ENCODE measurements around the gene ARHGEF11.

The ARHGEF11 gene

DNA sequence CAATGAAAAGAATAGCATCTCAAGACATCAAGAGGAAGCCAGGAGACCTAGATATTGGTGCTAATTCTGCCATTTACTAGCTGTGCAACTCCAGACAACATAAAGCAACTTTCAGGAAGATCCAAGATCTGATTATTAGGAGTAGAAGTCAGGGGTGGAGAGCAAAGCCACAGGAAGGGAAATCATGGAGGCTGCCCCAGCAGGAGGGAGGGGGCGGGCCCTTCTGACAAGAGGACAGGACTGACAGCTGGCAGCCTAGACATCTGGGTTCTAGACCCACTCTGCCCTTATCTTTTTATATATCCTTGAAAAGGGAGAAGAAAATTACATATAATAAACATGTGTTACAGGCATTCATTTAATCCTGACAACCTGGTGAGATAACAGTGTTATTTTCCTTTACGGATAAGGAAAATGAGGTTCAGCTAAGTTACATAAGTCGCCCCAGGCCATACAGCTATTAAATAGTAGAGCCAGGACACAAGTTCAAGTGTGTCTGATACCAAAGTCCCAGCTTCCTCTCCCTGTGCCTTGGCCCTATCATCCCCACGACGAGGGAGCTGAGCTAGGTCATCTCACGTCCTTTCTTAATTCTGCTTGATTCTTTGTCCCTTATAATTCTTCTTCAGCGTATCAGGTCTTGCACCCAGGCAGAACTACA, 46.6 kb downstream of the ARHGEF11 start:
- DNase-seq, result no peak

DNA sequence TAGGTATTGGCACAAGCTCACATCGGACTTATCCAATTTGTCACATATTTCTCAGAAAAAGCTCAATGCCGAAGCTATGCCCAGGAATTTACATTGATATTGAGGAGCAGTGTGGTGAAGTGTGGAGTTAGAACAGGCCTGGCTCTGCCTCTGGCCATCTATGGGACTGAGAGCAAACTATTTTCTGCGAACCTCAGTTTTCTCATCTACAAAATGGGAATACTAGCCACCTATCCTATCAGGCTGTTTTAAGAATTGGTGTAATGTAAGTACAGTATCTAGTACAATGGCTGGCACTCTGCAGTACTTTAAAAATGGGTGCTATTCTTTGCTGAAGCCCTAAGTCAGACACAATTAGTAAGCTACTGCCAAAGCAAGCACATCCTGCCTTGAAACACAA, 47.2 kb downstream of the ARHGEF11 start:
- DNase-seq, result no peak

DNA sequence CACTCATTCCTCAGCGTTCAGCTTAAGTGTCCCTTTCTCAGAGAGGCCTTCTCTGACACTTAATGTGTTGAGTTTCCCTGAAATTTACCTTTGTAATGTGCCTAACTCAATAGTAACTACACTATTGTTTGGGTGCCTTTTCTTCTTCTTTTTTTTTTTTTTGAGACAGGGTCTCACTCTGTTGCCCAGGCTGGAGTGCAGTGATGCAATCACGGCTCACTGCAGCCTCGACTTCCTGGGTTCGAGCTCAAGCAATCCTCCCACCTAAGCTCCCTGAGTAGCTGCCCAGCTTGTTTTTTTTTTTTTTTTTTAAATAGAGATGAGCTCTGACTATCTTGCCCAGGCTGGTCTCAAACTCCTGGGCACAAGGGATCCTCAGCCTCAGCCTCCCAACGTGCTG, 50.1 kb downstream of the ARHGEF11 start:
- DNase-seq, result no peak

DNA sequence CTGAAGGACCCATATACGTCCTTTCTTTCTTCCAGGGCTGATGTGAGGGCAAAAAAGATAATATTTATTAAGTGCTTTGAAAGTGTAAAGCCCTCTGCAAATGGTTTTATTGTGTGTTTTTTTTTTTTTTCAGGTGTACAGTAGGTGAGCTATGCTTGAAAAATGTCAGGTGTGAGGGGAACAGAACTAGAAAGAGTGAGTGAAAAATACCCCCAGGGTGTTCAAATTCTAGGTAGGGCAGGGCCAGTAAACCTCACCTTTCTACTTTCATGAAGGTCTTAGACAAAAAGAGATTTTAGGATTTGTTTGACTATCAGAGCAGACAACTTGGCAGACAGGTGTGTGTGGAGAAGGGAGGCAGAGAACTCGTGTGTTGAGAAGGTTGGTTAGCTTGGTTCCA, 51.3 kb downstream of the ARHGEF11 start:
- DNase-seq, result no peak

DNA sequence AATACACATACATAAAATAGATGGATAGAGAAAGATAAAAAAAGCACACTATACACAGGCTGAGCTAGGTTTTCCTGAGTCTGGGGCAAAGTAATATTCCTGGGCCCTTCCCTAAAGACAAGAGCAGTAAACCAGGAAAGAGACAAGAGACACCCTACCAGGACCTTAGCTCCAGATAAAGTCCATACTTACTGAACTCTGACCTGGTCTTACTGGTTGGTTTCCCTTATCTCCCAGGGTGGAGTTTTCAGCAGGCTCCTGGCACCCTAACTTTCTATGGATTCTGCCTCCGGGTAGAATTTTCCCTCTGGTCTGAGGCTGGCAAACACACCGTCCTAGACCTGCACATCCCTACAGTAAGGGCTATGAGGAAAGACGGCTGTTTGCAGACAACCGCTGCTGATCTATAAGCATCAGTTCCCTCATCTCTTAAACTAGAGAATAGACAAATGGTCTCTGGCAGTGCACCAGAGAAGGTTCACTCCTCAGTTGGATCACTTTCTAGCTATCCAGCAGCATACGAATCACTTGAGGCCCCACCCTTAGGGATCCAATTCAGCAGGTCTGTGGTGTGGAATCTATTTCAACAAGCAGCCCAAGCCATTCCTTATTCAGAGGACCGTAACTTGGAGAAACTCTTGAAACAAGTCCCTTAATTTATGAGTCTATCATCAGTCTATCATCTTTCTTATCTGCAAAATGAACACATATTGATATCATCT, 52.0 kb downstream of the ARHGEF11 start:
- no peak for DNase-seq

DNA sequence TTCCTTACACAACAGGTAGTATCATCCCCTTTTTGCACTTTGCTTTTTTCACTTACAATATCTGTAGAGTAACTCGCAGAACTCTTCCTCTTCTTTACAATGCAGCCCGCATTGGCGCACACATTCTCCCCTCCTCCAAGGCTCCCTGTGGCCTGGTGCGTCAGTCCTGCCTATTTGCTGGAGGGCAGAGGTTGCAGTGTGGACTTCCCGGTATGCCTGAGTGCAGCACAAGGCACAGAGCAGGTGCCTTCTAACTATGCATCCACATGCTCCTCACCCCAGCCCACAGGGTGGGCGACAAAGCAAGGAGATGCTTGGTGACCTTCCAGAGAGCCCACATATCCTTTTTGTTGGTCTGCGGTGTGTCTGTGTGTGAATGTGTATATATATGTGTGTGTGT, 53.3 kb downstream of the ARHGEF11 start:
- DNase-seq, result no peak

DNA sequence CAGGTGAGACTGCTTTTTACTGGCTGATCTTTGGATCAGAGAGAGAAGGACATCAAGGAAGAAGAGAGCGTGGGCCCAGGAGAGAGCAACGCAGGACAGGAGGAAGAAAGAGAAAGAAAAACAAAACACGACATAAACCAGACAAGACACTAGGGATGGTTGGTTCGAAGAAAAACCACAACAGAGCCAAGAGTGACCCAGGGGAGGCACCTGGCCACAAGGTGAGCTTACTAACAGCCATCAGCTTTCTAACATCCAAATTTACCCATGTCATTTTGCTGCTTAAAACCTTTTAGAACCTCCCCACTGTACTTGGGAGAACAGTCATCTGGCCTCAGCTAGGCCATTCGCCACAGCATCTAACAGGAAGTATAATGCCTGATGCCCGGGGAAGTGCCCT, 57.8 kb downstream of the ARHGEF11 start:
- no peak for DNase-seq

DNA sequence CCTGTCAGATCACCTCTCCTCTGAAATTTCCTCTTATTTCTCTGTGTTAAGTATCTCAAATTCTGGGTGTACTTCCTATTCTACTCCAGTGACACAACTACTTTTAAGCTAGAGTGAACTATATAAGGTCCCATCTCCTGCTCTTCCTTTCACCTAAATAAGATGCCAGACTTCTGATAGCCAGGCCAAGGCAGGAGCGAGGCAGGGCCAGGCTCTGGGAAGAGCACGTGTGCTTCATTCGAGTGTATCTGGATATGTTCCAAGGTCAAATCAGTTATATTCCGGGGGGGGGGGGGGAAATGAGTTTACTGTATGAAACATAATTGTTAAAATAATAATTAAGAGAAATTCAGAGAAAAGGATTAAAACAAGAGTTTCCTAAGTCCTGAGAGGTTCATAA, 65.0 kb downstream of the ARHGEF11 start:
- no peak for DNase-seq

DNA sequence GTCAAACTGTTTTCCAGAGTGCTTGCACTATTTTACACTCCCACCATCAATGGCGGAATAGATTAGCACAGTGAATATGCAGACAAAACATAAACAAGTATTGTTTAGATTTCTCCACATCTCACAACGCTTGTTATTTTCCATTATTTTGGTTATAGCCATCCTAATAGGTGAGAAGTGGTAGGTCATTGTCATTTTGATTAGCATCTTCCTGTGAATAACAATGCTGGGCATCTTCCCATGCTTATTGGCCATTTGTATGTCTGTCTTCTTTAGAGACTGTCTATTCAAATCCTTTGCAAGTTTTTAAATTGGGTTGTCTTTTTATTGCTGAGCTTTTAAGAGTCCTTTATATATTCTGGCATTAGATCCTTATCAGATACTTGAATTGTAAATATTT, 70.5 kb downstream of the ARHGEF11 start:
- no peak for DNase-seq

DNA sequence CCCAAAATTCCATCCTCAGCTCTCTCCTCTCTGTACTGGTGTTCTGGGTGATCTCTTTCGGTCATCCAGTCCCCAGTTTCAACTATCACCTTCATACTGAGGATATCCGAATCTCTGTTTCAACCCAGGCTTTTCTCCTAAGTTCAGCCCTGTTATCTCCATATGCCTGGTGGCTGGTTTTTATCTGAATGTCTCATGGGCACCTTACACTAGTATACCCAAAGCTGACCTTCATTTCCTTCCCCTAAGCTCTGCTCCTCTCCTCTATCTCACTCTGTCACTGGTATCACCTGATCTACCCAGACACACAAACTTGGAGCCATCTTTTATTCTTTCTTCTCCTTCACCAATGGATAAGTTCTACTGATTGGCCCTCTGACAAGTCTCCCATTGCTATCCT, 72.1 kb downstream of the ARHGEF11 start:
- DNase-seq, result no peak

DNA sequence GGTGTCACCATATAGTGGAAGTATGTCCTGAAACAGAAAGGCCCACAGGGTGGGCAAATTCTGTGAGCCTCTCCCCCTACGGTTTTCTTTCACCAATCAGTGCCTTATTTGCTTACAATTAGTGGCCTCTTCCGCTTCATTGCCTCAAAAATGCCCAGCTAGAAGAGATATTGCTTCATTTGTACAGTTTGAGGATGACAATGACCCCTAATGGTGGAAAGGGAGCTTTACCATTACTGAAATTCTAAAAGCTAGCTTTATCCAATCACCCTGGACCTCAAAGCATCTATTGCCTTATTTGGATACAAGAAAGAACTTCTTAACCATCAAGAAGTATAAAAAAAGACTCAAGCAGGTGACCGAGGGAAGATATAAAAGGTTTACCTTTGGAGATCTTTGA, 75.5 kb downstream of the ARHGEF11 start:
- no peak for DNase-seq

DNA sequence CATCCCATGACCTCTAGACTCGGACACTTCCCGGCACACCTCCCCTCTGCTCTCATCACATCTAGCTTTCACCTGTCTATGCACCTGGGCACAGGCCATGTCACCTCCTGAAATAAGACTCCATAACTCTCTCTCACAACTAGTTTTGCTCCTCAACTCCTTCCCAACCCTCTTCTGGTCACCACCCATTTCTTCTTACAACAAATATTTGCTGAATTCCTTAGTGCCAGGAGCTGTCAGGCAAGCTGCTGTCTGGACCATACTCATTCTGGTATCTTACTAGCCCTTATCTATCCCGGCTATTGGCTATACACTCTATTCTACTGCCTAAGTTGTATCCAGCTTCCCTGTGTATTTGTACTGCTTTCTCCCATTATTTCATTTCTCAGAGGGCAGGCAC, 76.0 kb downstream of the ARHGEF11 start:
- DNase-seq, result no peak

DNA sequence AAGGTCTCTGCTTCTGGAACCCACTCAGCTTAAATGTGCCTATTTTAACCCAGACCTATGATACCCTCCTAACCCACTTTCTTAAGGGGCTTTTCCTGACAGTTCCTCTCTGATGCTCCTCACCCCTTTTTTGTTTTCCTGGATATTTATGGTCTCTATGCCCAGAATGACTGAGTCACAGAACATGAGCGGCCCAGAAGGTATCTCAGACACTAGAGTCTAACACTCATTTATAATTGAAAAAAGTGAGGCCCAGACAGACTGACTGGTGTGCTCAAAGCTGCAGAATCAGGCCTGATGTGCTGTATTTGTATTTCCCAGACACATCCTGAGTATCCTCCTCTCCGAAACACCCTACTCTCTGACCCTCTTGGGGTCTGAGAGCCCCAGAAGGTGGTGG, 81.1 kb downstream of the ARHGEF11 start:
- no peak for DNase-seq

DNA sequence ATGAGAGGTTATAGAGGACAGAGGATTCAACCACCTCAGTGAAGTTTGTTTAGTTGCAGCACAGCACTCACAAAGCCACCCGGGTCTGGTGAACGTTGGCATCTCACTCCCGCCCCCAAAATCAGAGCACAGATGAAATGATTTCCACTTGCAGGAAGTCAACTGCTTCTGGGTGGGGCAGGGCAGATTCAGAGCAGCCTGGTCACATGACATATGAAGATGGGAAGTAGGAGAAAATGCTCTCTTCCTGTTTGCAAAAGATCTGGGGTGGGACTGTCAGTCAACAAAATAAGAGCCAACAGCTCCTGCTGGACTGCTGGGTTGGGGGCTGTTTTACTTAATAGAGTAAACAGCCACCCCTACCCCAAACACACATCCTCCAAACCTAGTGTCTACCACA, 81.9 kb downstream of the ARHGEF11 start:
- DNase-seq, result no peak

DNA sequence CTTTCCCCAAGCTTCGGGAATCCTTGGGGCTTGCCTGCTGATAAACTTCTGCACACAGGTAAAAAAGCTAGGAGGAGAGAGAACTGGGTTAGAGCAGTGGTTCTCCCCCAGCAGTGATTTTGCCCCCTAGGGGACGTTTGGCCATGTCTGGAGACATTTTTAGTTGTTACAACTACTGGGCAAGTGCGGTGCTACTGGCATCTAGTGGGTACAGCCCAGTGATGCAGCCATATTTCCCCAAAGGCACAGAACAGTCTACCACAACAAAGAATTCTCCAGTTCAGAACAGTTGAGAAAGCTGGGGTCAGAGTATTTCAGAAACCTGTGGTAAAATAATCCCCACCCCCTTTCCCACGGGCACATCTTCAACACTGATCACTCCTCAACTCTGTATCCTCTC, 83.8 kb downstream of the ARHGEF11 start:
- no peak for DNase-seq

DNA sequence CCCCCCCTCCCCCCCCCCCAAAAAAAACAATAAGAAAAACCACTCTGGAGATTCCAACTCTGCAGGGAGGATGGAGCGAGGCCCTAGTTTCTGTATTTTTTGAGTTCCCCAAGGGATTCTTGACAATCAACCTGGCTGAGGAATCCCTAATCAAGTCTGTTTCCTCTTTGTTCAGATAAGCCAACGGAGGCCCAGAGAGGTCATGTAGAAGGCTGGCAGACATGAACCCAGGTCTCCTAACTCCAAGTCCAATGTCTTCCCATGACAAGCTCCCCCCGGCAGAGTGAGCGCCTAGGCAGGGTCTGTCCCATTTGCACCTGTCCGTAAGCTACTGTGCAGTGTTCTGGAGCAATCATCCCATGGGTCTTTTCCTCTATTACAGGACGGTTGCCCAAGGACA, 85.6 kb downstream of the ARHGEF11 start:
- DNase-seq, result no peak

DNA sequence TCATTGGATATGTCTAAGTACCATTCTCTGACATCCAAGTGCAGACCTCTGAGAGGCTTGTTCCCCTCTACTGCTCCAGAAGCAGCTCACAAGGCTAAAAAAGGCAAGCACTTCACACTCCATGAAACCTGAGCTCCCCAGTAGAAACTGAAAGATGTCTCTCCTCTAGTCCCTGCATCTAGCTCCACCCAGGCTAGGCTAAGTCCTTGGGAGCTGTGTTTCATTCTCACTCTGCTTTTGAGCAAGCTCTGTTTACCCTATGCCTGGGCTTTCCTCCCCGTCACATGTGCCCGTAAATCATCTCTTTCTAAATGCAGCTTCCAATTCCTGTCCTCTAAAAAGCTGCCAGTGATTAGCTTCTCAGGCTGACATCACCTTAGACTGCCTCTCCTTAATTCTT, 86.1 kb downstream of the ARHGEF11 start:
- no peak for DNase-seq

DNA sequence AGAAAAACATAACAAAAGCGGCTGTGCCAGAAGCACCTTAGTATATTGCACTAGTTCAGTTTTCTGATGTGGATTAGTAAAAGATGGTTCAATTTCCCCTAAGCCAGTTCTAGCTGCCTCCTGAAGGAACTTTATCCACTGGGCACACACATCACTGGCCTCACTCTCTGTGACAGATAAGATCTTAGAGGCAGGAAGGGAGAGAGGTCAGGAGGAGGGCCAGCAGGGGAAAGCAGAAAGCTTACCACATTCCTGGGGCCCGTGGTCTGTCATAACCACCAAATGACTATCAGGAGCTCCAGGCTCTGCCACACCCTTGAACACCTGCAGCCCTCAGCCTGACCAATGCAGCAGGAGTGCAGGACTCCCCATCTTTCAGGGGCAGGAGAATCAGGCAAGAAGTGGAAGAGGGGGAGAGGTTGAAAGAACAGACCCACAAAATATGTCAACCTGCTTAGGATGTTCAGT, 87.3 kb downstream of the ARHGEF11 start:
- no peak for DNase-seq

DNA sequence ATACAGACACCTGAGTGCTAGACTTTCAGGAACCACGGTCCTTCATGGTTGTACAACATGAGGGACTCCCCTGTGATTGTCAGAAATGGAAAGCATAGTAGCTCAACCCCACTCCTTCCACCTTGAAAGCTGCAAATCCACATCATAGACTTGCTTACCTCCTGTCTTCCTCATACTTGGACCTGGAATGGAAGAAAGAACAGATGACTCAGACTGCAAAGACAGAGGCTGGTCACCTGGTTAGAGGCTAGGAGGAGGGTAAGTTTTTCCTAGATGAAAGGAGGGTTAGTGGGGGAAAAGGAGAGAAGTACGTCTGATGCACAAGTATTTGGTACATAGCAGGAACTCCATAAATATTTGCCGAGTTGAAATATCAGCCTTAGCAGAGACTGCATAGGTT, 87.9 kb downstream of the ARHGEF11 start:
- no peak for DNase-seq

DNA sequence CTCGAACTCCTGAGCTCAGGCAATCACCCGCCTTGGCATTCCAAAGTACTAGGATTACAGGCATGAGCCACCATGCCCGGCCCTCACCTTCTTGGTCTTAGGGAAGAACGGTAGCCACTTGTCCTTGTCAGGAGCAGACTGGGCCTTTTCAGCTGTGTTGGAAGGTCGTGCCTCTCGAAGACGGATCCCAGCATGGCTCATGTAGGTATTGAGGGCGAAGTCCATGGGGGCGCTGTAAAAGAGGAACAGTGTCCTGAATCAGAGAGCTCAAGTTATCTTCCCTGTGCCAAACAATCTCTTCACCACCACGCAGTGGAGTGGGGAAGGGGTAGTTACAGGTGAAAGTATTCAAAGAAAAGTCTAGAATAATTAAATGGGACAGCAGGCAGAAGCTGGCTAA, 89.2 kb downstream of the ARHGEF11 start:
- DNase-seq, result no peak

DNA sequence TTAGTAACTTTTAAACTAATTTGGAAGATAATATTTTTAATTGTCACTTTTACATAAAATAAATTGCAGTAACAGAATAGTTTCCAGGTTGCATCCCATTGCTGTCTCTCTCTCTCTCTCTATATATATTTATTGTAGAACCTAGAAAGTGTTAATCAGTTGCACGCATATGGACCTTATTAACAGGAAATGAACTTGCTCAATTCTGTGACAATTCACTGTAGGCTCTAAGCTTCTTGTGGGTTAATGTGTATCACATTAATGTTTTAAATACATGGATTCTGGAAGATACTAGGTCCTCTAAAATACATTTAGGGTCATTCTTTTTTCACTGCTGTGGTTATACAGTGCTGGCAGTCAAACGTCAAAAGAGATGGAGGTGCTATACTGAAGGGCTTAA, 92.0 kb downstream of the ARHGEF11 start:
- DNase-seq, result no peak

DNA sequence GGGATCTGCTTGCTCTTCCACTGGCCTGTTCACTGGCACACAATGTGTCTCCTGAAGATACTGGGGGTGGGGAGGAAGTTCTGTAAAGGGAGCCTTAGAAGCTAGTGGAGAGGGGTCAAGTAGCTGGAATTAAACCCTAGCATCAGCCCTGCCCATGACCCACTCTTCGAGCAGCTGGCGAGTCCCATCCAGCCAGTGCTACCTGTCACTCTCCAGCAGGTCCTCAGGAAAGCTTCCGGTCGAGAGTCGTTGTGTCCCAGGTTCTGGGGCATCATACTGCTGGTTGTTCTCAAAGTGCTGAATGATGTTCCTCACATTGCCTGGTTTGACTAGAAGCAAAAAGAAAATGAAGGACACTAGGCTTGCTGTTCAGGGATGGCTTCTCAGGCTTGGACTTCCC, 94.2 kb downstream of the ARHGEF11 start:
- no peak for DNase-seq

DNA sequence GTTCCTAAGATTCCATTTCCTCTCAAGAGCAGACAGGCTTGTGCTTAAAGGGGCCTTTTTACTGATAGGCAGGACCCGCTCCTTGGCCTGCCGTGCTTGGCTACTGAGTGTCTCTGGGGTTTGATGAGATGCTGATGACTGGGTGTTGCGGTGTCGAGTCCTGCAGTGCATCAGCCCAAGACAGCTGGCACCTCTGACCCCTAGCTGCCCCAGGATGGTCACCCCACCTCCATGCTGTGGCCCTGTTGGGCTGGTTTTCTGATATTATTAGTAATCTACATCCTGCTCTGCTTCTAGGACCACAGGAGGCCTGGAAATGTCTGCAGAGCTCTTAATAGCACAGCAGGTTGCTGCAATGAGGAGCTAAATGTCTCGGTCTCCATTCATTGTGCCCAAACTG, 96.4 kb downstream of the ARHGEF11 start:
- no peak for DNase-seq

DNA sequence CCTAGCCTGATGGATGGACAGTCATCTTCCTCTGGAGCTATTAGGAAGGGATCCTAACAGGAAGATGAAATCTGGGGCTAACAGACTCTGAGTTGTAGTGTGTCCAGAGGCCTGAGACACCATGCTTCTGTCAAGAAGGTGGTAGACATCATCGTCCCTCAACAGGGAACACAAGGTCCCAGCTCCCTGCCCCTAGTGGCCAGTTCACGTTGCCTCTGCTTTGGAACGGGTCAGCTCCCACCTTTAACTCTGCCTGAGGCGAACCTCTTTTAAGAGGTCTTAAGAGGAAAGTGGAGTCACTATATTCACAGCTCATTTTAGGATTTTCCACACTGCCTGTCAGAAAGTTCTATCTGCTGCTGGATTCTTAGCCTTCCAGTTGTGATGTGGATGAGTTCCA, 96.8 kb downstream of the ARHGEF11 start:
- no peak for DNase-seq
